Astrocyte of the spinal cord (primary cell): Measurements from ENCODE around the gene NCOA3.

Source experiments
- DNase-seq: peaks from one replicate; pipeline ENCODE4 v3.0.0; 2011; ENCODE audit warnings: low read depth, low spot score
- H3K4me3 ChIP-seq: 2 replicates; pipeline ENCODE4 v1.5.1; 2011; ENCODE audit warnings: low read depth, mild to moderate bottlenecking, low read length, moderate library complexity
- in situ Hi-C: cut with HindIII; loops from 2 replicates; pipeline ENCODE4 v1.10.0; 2017; ENCODE audit warnings: low sequenced_read_pairs
- TF ChIP-seq, protein P1 (sequence below): IDR thresholded peaks from 2 replicates; pipeline ENCODE4 v1.5.1; 2012; ENCODE audit warnings: low read depth, mild to moderate bottlenecking, low read length, inconsistent platforms

The NCOA3 gene

DNA sequence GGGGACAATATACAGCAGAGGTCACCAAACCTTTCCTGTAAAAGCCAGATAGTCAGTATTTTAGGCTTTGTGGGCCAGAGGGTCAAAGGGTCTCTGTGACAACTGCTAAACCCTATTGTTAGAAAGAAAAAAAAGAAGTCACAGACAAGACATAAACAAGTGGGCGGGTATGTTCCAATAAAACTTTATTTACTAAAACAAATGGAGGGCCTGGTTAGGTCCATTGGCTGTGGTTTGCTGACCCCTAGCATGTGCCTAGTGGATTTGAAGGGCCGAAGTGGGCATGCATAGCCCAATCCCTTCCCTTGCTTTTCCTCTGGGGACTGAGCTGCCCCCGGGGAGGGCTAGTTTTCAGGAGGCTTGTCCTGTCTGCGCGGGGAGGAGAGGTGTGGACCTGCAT is 204.7 kb downstream of the NCOA3 start:
- in situ Hi-C loops, result no loop called here
- no peak for DNase-seq
- TF ChIP-seq, protein P1, sequence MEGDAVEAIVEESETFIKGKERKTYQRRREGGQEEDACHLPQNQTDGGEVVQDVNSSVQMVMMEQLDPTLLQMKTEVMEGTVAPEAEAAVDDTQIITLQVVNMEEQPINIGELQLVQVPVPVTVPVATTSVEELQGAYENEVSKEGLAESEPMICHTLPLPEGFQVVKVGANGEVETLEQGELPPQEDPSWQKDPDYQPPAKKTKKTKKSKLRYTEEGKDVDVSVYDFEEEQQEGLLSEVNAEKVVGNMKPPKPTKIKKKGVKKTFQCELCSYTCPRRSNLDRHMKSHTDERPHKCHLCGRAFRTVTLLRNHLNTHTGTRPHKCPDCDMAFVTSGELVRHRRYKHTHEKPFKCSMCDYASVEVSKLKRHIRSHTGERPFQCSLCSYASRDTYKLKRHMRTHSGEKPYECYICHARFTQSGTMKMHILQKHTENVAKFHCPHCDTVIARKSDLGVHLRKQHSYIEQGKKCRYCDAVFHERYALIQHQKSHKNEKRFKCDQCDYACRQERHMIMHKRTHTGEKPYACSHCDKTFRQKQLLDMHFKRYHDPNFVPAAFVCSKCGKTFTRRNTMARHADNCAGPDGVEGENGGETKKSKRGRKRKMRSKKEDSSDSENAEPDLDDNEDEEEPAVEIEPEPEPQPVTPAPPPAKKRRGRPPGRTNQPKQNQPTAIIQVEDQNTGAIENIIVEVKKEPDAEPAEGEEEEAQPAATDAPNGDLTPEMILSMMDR, result no peak
- no peak overlapping the region for H3K4me3 ChIP-seq
